HG03135 (cell line): ENCODE results near the gene TMEM161B.
"Not testable (repeated sequence)": the region's sequence is repeated elsewhere in the genome, so short reads cannot be mapped to it uniquely, and the experiment has no call there.

Experiments used
- ATAC-seq: cut with Tn5 transposase; IDR thresholded peaks from one replicate; pipeline ENCODE4 v1.9.1; 2021; ENCODE audit warnings: mild to moderate bottlenecking, moderate library complexity; ENCODE audit not compliant: unreplicated experiment

TMEM161B gene

GRCh38 chr5:88250010-88250409, 18.6 kb downstream of the TMEM161B start:
- ATAC-seq: no peak

GRCh38 chr5:88248743-88249540, 19.7 kb downstream of the TMEM161B start:
- no peak for ATAC-seq

- no peak for ATAC-seq
These were observed 20.6 kb downstream of the TMEM161B start for GRCh38 chr5:88248094-88248493.

GRCh38 chr5:88245893-88246244, 22.8 kb downstream of the TMEM161B start:
- ATAC-seq: no peak

GRCh38 chr5:88245241-88245892, 23.3 kb downstream of the TMEM161B start:
- no peak for ATAC-seq

- ATAC-seq: no peak
These were observed 24.0 kb downstream of the TMEM161B start for GRCh38 chr5:88244686-88245085.

GRCh38 chr5:88243493-88243892, 25.2 kb downstream of the TMEM161B start:
- ATAC-seq: not testable (repeated sequence)

- no peak for ATAC-seq
These were observed 29.9 kb downstream of the TMEM161B start for GRCh38 chr5:88238732-88239131.

GRCh38 chr5:88236866-88237642, 31.6 kb downstream of the TMEM161B start:
- ATAC-seq: no peak

- no peak for ATAC-seq
These were observed 32.8 kb downstream of the TMEM161B start for GRCh38 chr5:88235828-88236227.

GRCh38 chr5:88235346-88235745, 33.3 kb downstream of the TMEM161B start:
- ATAC-seq: no peak

GRCh38 chr5:88230546-88231066, 38.0 kb downstream of the TMEM161B start:
- ATAC-seq: no peak

- peak; percentile 89 for ATAC-seq
These were observed 41.7 kb downstream of the TMEM161B start for GRCh38 chr5:88226881-88227450.

- ATAC-seq: peak; percentile 62
These were observed 54.0 kb downstream of the TMEM161B start for GRCh38 chr5:88214655-88215054.

GRCh38 chr5:88207575-88207974, 61.1 kb downstream of the TMEM161B start:
- no peak for ATAC-seq

- no peak for ATAC-seq
These were observed 64.5 kb downstream of the TMEM161B start for GRCh38 chr5:88203981-88204750.

GRCh38 chr5:88195636-88196035, 73.0 kb downstream of the TMEM161B start:
- no peak for ATAC-seq

GRCh38 chr5:88193896-88194295, 74.7 kb downstream of the TMEM161B start:
- ATAC-seq: no peak

- ATAC-seq: no peak
These were observed 78.4 kb downstream of the TMEM161B start for GRCh38 chr5:88190106-88190834.

GRCh38 chr5:88189484-88189883, 79.2 kb downstream of the TMEM161B start:
- ATAC-seq: not testable (repeated sequence)
